ENCODE data around the gene RUFY3.
"Not testable (repeated sequence)": the region's sequence is repeated elsewhere in the genome, so short reads cannot be mapped to it uniquely, and the experiment has no call there.

- TF ChIP-seq CTCF (IDR thresholded peaks at IDR 0.05; ENCODE audit: low read length); EZH2 (optimal IDR thresholded peaks at IDR 0.05; ENCODE audit: low read depth, low read length); EZH2phosphoT487 (IDR thresholded peaks at IDR 0.05; ENCODE audit: low read length): not testable (repeated sequence)
Observed at GRCh38 chr4:70840631-70841030, 118.9 kb downstream of the RUFY3 start.
